Mesenchymal stem cell (in vitro differentiated cells and primary cell): ENCODE data around the gene GALK2.

Experiments
- DNase-seq: peaks from one replicate; pipeline ENCODE4 v3.0.0-alpha.2; 2013
- H2AFZ ChIP-seq: one replicate; pipeline ENCODE4 v1.6.1; 2013; ENCODE audit warnings: low read depth, mild to moderate bottlenecking, control low read depth, inconsistent platforms, low read length, moderate library complexity
- H2AK5ac ChIP-seq: 2 replicates; pipeline ENCODE4 v1.6.1; 2013; ENCODE audit warnings: low read length, moderate library complexity, mild to moderate bottlenecking, inconsistent platforms; ENCODE audit not compliant: severe bottlenecking
- H2BK120ac ChIP-seq: one replicate; pipeline ENCODE4 v1.6.1; 2013; ENCODE audit warnings: low read depth, mild to moderate bottlenecking, inconsistent platforms, low read length, moderate library complexity
- H2BK12ac ChIP-seq, 2 experiments: one replicate each; pipeline ENCODE4 v1.6.1; 2013; ENCODE audit warnings: inconsistent platforms in 2 of 2, low read length in 2 of 2, mild to moderate bottlenecking in 2 of 2, moderate library complexity in 2 of 2, control low read depth in 1 of 2
- H2BK15ac ChIP-seq: one replicate; pipeline ENCODE4 v1.6.1; 2013; ENCODE audit warnings: mild to moderate bottlenecking, low read depth, inconsistent platforms; ENCODE audit not compliant: poor library complexity, severe bottlenecking
- H2BK5ac ChIP-seq: 2 replicates; pipeline ENCODE4 v1.6.1; 2013; ENCODE audit warnings: low read depth, mild to moderate bottlenecking, low read length, control low read depth, inconsistent platforms; ENCODE audit not compliant: poor library complexity, severe bottlenecking
- H3K14ac ChIP-seq, 2 experiments: one replicate each; pipeline ENCODE4 v1.6.1; 2013; ENCODE audit warnings: inconsistent platforms in 2 of 2, low read length in 2 of 2, control low read depth in 1 of 2, mild to moderate bottlenecking in 1 of 2, moderate library complexity in 1 of 2
- H3K18ac ChIP-seq, 2 experiments: one replicate each; pipeline ENCODE4 v1.6.1; 2013; ENCODE audit warnings: inconsistent platforms in 2 of 2, low read length in 2 of 2, control low read depth in 1 of 2, low read depth in 1 of 2, mild to moderate bottlenecking in 1 of 2
- H3K23ac ChIP-seq, 2 experiments: one replicate each; pipeline ENCODE4 v1.6.1; 2013; ENCODE audit warnings: inconsistent platforms in 2 of 2, low read length in 2 of 2, mild to moderate bottlenecking in 2 of 2, moderate library complexity in 2 of 2, control low read depth in 1 of 2
- H3K27ac ChIP-seq: 2 replicates; pipeline ENCODE4 v1.5.1; 2013; ENCODE audit warnings: mild to moderate bottlenecking, moderate library complexity, low read length, control low read depth, inconsistent platforms; ENCODE audit not compliant: poor library complexity, severe bottlenecking
- H3K27me3 ChIP-seq, 2 experiments: 2 replicates each; pipeline versions ENCODE4 v1.6.1 to v1.7.0; 2013; ENCODE audit warnings: low read length in 2 of 2, mild to moderate bottlenecking in 2 of 2, moderate library complexity in 2 of 2, control low read depth in 1 of 2, inconsistent platforms in 1 of 2; ENCODE audit not compliant: control insufficient read depth in 1 of 2, insufficient read depth in 1 of 2
- H3K36me3 ChIP-seq, 2 experiments: 2 replicates each; pipeline versions ENCODE4 v1.6.1 to v1.7.0; 2013; ENCODE audit warnings: low read length in 2 of 2, control low read depth in 1 of 2, inconsistent platforms in 1 of 2, low read depth in 1 of 2, mild to moderate bottlenecking in 1 of 2; ENCODE audit not compliant: insufficient read depth in 2 of 2, control insufficient read depth in 1 of 2
- H3K4ac ChIP-seq, 2 experiments: one replicate each; pipeline ENCODE4 v1.6.1; 2013; ENCODE audit warnings: inconsistent platforms in 2 of 2, low read length in 2 of 2, mild to moderate bottlenecking in 2 of 2, moderate library complexity in 2 of 2, control low read depth in 1 of 2, low read depth in 1 of 2
- H3K4me1 ChIP-seq: 2 replicates; pipeline ENCODE4 v1.6.1; 2013; ENCODE audit warnings: low read depth, low read length, control low read depth; ENCODE audit not compliant: control insufficient read depth, insufficient read depth
- H3K4me2 ChIP-seq: 2 replicates; pipeline ENCODE4 v1.6.1; 2013; ENCODE audit warnings: low read length, mild to moderate bottlenecking, inconsistent platforms; ENCODE audit not compliant: poor library complexity, severe bottlenecking
- H3K4me3 ChIP-seq, 2 experiments: 2 replicates each; pipeline versions ENCODE4 v1.5.1 to v1.7.0; 2013; ENCODE audit warnings: low read length in 2 of 2, mild to moderate bottlenecking in 2 of 2, control low read depth in 1 of 2, low read depth in 1 of 2; ENCODE audit not compliant: insufficient read depth in 1 of 2
- H3K79me1 ChIP-seq: replicated peaks from 2 replicates; pipeline ENCODE4 v1.6.1; 2013; ENCODE audit warnings: mild to moderate bottlenecking, control low read depth, low read length, inconsistent platforms; ENCODE audit not compliant: poor library complexity, severe bottlenecking
- H3K9ac ChIP-seq: 2 replicates; pipeline ENCODE4 v1.7.0; 2013; ENCODE audit warnings: mild to moderate bottlenecking, low read length, moderate library complexity
- H3K9me3 ChIP-seq: 2 replicates; pipeline ENCODE4 v1.7.0; 2013; ENCODE audit warnings: mild to moderate bottlenecking, low read length; ENCODE audit not compliant: control insufficient read depth
- H4K8ac ChIP-seq: one replicate; pipeline ENCODE4 v1.6.1; 2013; ENCODE audit warnings: inconsistent platforms, mild to moderate bottlenecking, low read length, moderate library complexity
- H4K91ac ChIP-seq: one replicate; pipeline ENCODE4 v1.6.1; 2013; ENCODE audit warnings: mild to moderate bottlenecking, low read length, inconsistent platforms
- WGBS: methylation state at CpG from one replicate; pipeline ENCODE4 v1.1.7; 2013; ENCODE audit warnings: mixed read lengths; 5-methylcytosine and 5-hydroxymethylcytosine counted together

GALK2 gene

DNA sequence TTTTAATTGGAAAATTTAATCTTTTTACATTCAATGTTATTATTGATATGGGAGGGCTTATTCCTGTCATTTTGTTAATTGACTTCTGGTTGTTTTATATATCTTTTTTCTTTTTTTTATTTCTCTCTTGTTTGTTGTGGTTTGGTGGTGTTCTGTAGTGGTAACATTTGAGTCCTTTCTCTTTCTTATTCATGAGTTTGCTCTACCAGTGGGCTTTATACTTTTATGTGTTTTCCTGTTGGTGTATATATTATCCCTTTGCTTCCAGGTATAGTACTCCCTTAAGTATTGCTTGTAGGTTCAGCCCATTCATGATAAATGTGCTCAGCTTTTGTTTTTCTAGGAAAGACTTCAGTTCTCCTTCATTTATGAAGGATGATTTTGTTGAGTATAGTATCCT lies 57.6 kb downstream of the GALK2 start:
- Histone ChIP-seq H3K23ac (no peak overlapping the region), H4K8ac (no peak overlapping the region), H3K4me2 (no peak overlapping the region), H3K27me3 (no peaks in the 10 kb centered on the region), H2AK5ac (no peak overlapping the region), H3K18ac (no peak overlapping the region), H3K4me3 (no peak overlapping the region), H2BK12ac (no peak overlapping the region), H3K9ac (no peak overlapping the region), H2BK15ac (no peak overlapping the region), H3K36me3 (peaks cover 19 to 33% of the 10 kb centered on the region in 2 experiments), H3K4ac (no peak overlapping the region), H2BK5ac (no peak overlapping the region), H3K14ac (no peak overlapping the region), H2BK120ac (no peak overlapping the region), H4K91ac (no peak overlapping the region), H3K4me1 (peaks cover 3% of the 10 kb centered on the region), H3K79me1 (peaks cover 44% of the 10 kb centered on the region), H3K27ac (no peak overlapping the region), H2AFZ (no peak overlapping the region), H3K9me3 (peaks cover 24% of the 10 kb centered on the region)
- DNase-seq: no peak

DNA sequence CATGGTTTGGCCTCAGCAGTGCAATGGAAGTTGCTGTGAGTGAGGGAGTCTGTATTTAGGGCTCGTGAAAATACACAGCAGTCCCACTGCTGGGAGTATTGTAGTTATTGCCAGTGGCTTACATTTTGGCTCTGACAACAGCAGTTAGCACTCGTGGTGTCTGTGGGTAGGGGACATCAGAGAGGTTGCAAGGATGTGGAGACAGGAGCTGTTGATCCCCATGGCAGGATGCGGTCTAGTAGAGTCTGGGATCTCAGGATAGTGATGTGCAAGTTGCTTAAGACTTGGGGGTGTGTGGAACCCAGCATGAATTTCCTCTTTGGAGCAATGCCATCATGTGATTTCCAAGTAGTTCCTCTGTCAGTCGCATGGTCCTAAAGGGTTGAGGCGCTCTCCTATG lies 59.9 kb downstream of the GALK2 start:
- Histone ChIP-seq H3K27me3 (no peaks in the 10 kb centered on the region), H2BK12ac (no peak overlapping the region), H3K14ac (peak overlapping the region in 1 of 2 experiments; percentile 23), H3K79me1 (peaks cover 40% of the 10 kb centered on the region), H3K4me1 (peaks cover 3% of the 10 kb centered on the region), H3K36me3 (peaks cover 19 to 44% of the 10 kb centered on the region in 2 experiments), H2BK15ac (no peak overlapping the region), H3K27ac (no peak overlapping the region), H2BK120ac (no peak overlapping the region), H4K91ac (no peak overlapping the region), H3K4me2 (no peak overlapping the region), H2AK5ac (no peak overlapping the region), H4K8ac (no peak overlapping the region), H3K4me3 (no peak overlapping the region), H3K4ac (no peak overlapping the region), H3K9me3 (peaks cover 24% of the 10 kb centered on the region), H3K18ac (no peak overlapping the region), H2AFZ (no peak overlapping the region), H3K23ac (peak overlapping the region in 1 of 2 experiments; percentile 15), H3K9ac (no peak overlapping the region), H2BK5ac (no peak overlapping the region)
- WGBS: 97% methylated on average over 5 of the region's 5 CpGs
- no peak for DNase-seq

- Histone ChIP-seq H4K91ac (no peak overlapping the region), H4K8ac (no peak overlapping the region), H3K23ac (no peak overlapping the region), H3K9ac (no peak overlapping the region), H2BK120ac (no peak overlapping the region), H3K27ac (no peak overlapping the region), H2AK5ac (no peak overlapping the region), H2AFZ (no peak overlapping the region), H3K79me1 (peaks cover 29% of the 10 kb centered on the region), H3K4me3 (no peak overlapping the region), H2BK12ac (no peak overlapping the region), H3K14ac (no peak overlapping the region), H2BK5ac (no peak overlapping the region), H2BK15ac (no peak overlapping the region), H3K36me3 (peaks cover 11 to 37% of the 10 kb centered on the region in 2 experiments), H3K4me1 (no peaks in the 10 kb centered on the region), H3K9me3 (peaks cover 19% of the 10 kb centered on the region), H3K18ac (peak overlapping the region in 1 of 2 experiments; percentile 11), H3K4ac (no peak overlapping the region), H3K4me2 (no peak overlapping the region), H3K27me3 (no peaks in the 10 kb centered on the region)
- no peak for DNase-seq
- 91% methylated on average over 2 of the region's 2 CpGs for WGBS
Measured at GRCh38 chr15:49232236-49232806, 62.3 kb downstream of the GALK2 start.

DNA sequence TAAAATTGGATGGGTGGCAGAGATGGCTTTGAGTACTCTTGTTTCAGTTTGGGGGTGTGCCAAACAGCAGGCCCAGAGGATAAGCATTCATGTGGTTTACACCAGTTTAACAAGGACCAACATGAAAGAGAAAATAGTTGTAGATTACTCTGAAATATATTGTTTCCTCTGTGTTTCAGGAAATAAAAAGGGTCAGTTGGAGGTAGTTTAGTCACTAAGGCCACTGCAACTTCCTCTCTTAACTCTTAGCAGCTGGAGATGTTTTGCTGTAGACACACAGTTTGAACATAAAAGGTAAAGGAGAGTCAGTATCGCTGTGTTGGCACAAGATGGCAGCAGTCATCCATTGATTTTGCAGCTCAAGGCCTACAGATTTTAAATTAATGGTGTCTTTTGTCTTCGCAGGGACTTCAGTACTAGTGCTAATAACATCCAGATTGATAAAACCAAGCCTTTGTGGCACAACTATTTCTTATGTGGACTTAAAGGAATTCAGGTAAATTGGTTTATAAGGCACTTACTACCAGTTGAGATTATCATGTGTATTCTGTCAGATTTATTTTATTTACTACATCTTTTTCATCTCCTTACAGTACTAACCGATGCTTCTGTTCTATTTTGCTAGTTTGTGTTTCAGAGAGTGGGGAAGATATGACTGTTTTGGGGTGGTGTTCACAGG lies 65.5 kb downstream of the GALK2 start:
- Histone ChIP-seq H3K36me3 (peaks cover 2 to 38% of the 10 kb centered on the region in 2 experiments), H3K27ac (no peak overlapping the region), H3K4me2 (no peak overlapping the region), H3K79me1 (peaks cover 12% of the 10 kb centered on the region), H3K9me3 (peaks cover 3% of the 10 kb centered on the region), H4K91ac (no peak overlapping the region), H3K9ac (peak overlapping the region; percentile 76), H3K18ac (no peak overlapping the region), H3K4me1 (no peaks in the 10 kb centered on the region), H3K4me3 (peak overlapping the region in 1 of 2 experiments; percentile 40), H2BK5ac (no peak overlapping the region), H4K8ac (no peak overlapping the region), H2BK15ac (no peak overlapping the region), H2AK5ac (no peak overlapping the region), H2BK12ac (no peak overlapping the region), H3K14ac (no peak overlapping the region), H3K23ac (no peak overlapping the region), H3K27me3 (no peaks in the 10 kb centered on the region), H2BK120ac (no peak overlapping the region), H2AFZ (no peak overlapping the region), H3K4ac (no peak overlapping the region)
- peak; percentile 84 for DNase-seq
- 46% methylated on average over 2 of the region's 3 CpGs for WGBS
